ENCODE results near the gene KSR2. TPM values are rescaled to one million over a fixed set of nuclear protein-coding genes. Genes with fewer than 3 reads are reported as not detected.

The KSR2 gene
- total RNA-seq, 1 donor from 2014 or later, result not detected

DNA sequence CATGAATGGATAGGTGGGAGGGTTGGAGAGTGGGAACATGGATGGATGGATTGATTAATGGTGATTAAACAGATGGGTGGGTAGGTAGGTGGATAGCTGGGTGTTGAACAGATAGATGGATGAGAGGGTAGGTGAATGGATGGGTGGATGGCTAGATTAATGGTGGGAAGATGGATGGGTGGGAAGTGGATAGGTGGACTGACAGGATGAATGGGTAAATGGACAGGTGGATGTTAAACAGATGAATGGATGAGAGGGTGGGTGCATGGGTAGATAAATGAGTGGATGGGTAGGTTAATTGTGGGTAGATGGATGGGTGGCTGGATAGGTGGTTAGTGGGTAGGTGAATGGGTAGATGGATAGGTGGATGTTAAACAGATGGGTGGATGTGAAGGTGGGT is 460.3 kb downstream of the KSR2 start:
- ATAC-seq, result no peak

DNA sequence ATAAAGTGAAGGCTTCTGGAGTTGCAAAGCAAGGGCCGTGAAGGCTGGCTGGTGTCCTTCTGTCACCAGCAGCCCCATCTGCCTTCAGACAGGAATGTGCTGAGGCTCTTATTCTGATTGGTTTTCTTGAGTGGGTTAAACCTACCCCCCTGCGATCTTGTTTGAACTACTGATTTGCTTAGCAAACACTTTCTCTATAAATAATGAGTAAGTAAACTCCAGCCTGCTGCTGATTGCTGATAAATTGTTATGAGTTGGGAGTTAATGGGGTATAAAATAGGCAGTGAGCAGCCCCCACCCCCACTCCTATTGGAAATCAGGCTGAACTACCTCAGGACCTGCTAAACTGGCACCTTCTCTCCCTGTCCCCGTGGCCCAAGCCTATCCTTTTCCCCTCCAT is 461.2 kb downstream of the KSR2 start:
- intact Hi-C loops (cut with DNase I), result no loop called here
- ATAC-seq, result no peak
- no peak for DNase-seq (ENCODE audit: missing footprints)

More for the DNA sequence above, 460.3 kb downstream of the KSR2 start:
- no peak for DNase-seq (ENCODE audit: missing footprints)
- intact Hi-C loops (cut with DNase I), result no loop called here

DNA sequence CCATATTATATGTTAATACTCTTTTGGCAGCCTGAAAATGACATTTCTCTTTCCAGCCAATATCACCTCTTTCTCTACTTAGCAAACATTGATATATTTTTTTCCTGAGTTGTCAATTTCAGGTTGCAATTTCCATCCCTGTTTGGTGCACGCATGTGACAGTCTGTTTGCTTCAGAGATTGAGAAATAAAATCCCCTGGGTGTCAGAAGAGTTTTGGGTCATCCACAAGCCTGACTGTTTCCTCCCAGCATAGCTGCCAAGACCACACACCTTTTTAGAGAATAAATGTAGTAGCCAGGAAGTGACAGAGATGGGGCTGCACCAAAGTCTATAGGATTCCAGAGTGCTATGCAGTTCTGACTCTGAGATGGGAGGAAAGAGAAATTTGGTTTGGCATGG is 462.5 kb downstream of the KSR2 start:
- ATAC-seq, result no peak
- no peak for DNase-seq (ENCODE audit: missing footprints)
- intact Hi-C loops (cut with DNase I), result no loop called here

DNA sequence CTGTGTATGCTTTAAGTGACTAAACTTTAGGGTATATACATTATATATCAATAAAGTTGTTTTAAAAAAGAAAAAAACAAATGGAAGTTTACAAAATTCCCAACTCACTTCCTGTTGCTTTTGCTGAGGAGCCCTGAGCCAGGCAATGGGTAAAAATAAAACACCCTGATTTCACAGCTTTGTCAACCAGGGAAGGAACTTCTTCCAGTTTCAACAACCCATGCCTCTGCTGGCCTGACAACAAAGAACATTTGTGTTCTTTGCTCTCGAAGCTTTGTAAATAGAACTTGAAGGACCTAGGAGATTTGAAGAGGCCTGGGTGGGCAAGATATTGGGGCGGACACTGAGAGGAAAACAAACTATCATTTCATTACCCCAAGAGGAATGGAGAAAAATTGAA is 466.2 kb downstream of the KSR2 start:
- DNase-seq (ENCODE audit: missing footprints) (no peak), ATAC-seq (no peak)
- intact Hi-C loops (cut with DNase I), result loop anchor here (5.0 kb wide), 1 partner anchor 60 kb away; no protein-coding TSS in a partner anchor

DNA sequence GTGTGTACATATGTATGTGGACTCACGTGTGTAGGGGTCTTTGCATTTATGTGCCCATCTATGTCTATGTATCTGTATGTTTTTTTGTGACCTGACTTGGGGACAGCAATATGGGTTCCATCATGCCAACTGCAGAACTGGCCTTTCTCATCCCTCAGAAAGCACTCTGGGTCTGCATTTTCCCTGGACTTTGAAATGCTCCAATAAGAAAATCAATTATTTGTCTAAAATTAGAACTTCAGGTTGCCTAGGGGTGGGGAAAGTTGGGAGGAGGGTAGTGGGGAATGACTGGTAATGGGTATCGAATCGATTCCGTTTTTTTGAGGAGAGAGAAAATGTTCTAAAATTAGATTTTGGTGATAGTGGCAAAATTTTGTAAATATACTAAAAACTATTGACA is 466.6 kb downstream of the KSR2 start:
- DNase-seq (ENCODE audit: missing footprints) (no peak), ATAC-seq (no peak)
- intact Hi-C loops (cut with DNase I), result loop anchor here (5.0 kb wide), 1 partner anchor 60 kb away; no protein-coding TSS in a partner anchor

DNA sequence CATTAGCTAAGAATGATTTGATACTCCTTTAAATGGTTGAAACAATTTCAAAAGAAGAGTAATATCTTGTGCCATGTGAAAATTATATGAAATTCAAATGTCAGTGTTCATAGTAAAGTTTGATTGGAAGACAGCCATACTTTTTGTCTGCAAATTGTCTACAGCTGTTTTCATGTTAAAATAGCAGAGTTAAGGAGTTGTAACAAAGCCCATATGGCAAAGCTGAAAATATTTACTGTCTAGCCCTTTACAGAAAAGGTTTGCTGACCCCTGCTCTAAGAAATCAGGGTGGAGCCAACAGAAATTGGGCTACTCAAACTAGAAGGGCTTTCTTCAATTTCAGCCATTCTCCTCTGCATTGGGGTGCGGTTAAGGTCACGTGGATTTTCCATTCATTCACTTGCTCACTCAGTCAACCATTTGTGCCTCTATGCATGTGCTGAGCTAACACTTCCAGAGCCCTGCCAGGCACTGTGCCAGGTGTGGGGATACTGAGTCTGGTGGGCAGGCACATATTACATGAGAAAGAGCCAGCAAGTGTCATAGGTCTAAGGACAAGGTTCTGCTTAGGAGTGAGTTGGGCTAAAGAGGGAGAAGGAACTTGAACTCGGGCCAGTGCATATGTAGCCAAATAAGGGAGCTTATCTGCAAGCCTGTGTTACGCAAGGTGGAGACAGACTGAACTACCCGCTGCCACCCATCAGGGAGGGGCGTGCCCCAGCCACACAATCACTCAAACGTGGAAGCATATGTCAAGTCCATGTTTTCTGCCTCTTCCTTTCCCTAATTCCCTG is 467.5 kb downstream of the KSR2 start:
- peak; percentile 66 for DNase-seq (ENCODE audit: missing footprints)
- intact Hi-C loops (cut with DNase I), result loop anchor here (2.0 to 5.0 kb wide), 2 partner anchors 14 to 59 kb away; no protein-coding TSS in a partner anchor
- ATAC-seq, result peak; percentile 93

DNA sequence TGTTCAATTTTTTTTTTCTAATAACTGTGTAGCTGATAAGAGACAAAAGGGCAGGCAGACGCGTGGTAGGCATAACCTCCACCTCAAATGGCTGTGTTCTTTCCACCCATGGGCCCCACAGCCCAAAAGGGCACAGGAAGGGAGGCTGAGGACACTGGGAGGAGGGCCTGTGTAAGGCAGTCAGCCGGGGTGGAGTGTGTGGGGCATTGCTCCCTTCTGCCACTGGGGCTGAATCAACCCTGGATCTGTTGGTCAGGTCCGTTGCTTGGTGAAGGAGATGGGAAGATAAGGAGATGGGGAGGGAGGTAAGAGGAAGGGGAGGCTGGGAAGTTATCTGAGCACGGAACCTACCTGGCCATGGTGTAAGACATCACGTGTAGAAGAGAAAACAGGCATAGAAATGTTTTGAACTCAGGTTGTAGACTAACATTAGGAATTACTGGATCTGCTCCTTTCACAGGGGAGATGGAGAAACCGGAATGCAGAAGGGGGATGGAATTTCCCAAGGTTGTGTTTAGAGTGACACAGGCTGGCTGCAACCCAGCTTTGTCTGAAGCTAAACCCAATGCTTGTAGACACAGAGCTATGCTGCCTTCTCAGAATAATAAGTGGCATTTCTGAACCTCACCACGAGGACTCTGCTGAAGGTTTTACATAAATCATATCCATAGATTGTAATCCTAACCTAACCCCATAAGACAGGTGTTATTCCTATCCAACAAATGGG is 468.9 kb downstream of the KSR2 start:
- DNase-seq (ENCODE audit: missing footprints), result no peak
- ATAC-seq, result no peak
- intact Hi-C loops (cut with DNase I), result loop anchor here (2.0 to 5.0 kb wide), 2 partner anchors 15 to 58 kb away; no protein-coding TSS in a partner anchor

DNA sequence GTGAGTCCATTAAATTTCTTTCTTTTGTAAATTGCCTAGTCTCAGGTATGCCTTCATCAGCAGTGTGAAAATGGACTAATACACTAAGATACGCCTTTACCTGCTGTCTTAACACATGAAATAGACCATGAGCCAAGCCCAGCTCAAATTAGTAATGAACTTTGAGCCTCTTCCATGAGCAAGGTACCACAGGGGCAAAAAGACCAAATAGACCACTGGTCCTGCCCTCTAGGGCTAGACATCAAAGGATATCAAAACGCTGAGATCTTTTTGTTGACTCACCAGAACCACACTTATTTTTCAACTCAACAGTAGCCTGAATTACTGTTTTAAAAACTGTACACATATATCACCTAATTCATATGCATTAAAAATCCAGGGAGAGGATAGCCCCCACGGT is 469.9 kb downstream of the KSR2 start:
- no peak for DNase-seq (ENCODE audit: missing footprints)
- intact Hi-C loops (cut with DNase I), result no loop called here
- ATAC-seq, result no peak

DNA sequence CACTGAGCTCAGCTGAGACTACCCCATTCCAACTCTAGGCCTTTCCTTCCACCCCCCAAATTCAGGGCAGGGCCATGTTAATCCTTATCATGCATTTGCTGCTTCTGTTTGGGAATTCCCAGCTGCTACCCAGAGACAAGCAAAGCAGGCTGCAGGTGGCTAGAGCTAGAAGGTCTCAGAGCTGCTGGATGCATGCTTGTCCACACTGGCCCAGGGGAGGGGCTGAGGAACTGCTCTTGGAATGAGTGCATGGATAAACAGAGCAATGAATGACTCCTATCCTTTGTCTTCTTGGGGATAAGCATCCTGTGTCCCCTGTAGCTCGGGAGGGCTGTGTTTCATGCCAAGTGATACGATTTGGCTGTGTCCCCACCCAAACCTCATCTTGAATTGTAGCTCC is 470.5 kb downstream of the KSR2 start:
- no peak for DNase-seq (ENCODE audit: missing footprints)
- intact Hi-C loops (cut with DNase I), result no loop called here
- ATAC-seq, result no peak

DNA sequence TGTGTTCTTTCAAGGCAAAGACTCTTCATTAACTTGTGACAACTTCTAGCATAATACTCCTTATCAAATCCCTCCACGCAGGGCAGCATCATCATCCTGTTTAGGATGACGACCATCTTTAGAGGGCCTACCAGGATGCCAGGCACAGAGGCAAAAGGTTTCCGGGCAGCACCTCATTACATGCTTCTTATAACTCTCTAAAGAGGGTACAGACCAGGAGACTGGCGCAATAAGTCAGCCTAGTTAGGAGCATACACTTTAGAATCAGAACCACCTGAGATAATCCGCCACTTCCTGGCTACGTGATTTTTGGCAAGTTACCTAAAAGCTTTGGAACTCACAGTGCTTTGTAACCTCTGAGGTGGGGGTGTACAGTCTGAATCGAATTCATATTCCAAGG is 471.4 kb downstream of the KSR2 start:
- intact Hi-C loops (cut with DNase I), result no loop called here
- no peak for ATAC-seq
- DNase-seq (ENCODE audit: missing footprints), result no peak

DNA sequence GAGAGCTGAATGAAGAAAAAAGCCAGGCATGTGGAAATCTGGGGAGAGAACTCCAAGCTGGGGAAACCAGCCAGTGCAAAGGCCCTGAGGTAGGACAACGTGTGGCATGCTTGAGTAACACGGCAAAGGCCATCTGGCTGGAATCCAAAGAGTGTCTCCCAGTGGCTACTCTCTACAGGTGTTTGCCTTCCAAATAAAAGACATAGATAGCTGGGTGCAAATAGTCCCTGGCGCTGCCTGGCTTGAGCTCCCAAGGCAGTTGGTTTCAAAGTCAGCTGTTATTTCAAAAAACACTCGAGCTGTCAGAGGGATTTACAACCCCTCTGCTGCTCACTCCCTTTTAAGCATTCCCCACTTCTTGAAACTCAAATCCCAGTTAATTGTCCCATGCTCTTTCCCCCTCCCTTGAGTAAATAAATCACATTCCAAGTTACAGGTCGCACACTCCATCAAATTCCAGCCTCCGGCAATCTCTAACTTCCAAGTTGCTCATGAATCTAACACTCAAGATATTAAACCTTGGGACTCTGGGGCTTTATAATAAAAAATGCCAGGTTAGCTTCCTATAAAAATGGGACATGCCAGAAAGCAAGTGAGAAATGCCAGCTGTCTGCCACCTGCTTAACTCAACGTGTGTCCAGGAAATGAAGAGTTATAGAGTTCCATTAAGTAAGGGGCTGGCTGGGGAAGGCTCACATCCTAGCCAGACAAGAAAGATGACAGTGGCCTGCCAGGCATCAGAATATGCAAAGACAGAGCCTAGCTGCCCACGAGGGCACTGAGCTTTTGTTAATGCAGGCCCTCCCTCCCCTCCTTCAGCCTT is 473.7 kb downstream of the KSR2 start:
- intact Hi-C loops (cut with DNase I), result no loop called here
- DNase-seq (ENCODE audit: missing footprints) (no peak), ATAC-seq (no peak)

DNA sequence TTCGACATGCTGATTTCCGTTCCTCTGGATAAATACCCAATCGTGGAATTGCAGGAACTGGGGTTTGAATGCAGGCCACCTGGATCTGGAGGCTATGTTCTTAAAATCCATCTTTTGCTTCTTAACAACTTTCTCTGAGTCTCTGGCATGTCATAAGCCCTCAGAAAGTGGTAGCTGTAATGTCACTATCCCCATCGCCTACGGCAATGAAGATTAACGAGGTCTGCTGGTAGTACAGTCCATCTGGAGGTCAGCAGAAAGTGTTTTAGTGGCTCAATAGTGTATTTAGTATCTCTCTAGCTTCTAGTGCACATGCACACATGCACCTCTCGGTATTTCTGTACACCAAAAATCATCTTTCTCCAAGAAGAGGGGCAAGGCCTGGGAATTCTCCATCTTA is 477.1 kb downstream of the KSR2 start:
- no peak for DNase-seq (ENCODE audit: missing footprints)
- intact Hi-C loops (cut with DNase I), result no loop called here

DNA sequence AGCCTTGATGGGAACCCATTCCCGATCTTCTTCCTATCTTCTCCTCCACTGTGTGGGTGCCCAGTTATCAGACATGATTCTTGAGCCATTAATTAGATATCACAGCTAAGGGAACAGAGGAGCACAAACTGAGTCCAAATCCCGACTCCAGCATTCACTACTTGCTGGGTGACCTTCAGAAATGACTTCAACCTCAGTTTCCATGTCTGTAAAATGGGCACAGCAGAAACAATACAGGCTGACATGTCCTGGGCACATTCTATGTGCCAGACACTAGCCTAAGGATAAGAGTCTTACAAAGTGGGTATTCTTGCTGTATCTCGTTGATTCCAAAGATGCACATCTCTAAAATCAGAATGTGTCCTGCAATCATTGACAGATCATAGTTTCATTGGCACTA is 478.7 kb downstream of the KSR2 start:
- intact Hi-C loops (cut with DNase I), result no loop called here
- no peak for ATAC-seq
- DNase-seq (ENCODE audit: missing footprints), result no peak

More for the DNA sequence above, 477.1 kb downstream of the KSR2 start:
- ATAC-seq, result no peak

DNA sequence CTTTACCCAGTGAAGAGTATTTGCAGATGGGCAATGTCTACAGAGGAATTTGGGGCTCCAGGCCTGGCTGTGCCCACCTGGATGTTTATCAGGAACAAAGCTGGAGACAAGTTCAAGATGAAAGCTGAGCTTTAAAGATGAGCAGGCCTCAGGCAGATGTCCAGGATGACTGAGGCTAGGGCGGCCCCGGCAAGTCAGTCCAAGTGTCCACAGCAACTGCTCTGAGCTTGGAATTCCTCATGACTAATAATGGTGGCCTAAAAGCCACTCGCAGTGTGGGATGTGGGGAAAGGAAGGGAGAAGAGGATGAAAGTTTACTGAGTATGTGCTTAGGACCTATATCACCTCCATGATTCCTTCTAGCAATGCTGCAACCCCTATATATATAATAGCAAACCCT is 479.1 kb downstream of the KSR2 start:
- intact Hi-C loops (cut with DNase I), result no loop called here
- ATAC-seq (no peak), DNase-seq (ENCODE audit: missing footprints) (no peak)

DNA sequence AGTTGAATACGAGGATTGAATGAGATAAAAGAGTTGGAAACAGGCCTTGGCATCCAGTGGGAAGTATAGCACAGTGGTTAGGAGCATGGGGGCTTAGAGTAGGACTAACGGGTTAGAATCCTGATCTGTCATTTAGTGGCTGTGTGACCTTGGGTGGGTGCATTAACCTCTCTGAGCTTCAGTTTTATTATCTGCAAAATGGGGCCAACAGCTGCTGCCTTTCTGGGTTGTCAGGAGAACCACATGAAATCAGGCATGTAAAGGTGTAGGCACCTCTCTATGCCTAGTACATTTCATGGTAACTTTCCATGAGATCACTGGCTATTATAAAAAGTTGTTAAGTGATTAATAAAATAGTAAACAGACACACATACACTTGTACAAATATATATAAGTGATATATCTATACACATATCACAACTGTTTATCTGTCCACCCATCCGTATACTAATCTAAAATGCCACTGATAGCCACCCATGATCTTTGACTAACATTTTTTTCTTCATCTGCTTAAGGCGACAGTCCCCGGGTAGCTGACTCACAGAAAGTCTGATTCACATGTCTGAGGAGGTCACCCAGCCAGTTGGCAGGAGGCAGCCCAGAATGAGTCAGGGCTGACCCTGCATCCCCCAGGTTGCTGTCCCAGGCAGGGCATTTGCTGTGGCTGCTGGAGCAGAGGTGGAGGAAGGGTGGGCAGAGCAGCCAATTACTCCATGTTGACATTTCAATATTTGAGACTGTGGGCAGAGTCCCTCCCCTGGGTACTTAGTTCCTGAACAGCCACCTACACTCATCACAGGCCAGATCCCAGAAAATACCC is 481.7 kb downstream of the KSR2 start:
- intact Hi-C loops (cut with DNase I), result no loop called here
- DNase-seq (ENCODE audit: missing footprints) (no peak), ATAC-seq (no peak)

DNA sequence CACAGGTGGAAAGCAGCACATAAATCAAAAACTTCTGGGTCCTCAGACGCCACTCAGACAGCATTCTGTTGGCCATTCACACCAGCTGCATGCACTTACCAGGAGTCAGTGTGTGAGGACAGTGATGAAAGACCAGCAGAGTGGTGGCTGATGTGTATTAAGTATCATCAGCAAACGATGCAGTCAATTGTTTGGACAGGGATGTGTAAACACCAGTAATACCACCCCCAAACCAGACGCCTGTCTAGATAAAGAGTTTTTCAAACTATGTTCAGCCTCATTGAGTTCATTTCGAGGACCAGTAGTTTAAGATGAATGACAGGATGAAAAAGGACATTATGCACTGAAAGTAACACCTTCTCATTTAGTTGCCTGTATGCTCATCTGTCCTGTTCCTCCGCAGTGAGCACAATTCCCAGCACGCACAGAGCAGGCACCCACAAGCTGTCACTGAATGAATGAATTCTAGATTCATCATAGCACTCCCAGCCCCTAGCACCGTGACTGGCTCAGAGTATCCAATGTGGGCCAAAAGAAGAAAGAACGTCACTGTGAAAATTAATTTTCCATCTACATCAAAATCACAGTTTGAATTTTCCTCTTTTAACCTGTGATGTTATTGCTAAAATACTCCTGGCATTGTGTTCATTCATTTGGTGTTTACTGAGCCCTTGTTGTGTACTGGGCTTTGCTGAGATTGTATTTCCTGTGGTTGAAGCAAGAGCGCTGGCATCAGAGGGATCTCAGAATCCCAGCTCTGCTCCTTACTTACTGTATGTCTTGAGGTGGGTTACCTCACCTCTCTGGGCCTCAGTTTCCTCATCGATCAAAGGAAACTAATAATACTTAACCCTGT is 482.6 kb downstream of the KSR2 start:
- intact Hi-C loops (cut with DNase I), result no loop called here
- ATAC-seq (no peak), DNase-seq (ENCODE audit: missing footprints) (no peak)

DNA sequence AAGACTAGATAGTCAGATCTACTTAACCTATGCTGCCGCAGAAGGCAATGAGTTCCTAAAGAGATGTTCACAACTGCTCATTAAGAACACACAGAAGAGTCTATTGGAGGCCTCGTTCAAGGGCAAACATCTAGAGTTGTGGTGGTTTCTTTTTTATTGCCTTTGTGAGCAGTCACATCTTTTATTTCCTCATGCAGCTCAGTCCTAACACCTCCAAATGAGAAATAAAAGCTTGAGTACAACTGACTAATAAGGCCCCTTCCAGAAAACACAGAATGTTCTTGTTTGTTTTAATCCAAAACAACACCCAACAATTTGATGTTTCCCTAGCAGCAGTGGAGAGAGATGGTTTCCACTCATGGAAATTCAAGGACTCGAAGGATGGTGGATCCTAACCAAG is 483.9 kb downstream of the KSR2 start:
- ATAC-seq (no peak), DNase-seq (ENCODE audit: missing footprints) (no peak)
- intact Hi-C loops (cut with DNase I), result no loop called here

DNA sequence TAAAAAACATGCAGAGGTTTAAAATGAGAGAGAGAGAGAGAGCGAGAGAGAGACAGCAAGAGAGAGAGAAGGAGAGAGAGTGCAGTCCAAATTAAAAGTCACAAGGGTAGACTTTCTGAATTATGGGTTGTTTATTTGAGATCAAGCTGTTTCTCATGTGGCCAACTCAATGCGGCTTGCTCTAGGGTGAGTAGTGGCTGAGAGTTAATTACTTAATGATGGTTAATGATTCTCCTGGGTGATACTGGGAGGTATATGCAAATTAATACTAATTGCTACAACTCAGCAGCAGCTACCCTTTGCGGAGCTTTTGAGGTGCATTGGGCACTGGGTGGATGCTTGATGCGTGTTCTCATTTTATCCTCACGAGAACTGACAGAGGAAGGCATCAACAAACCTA is 485.3 kb downstream of the KSR2 start:
- intact Hi-C loops (cut with DNase I), result no loop called here
- ATAC-seq (no peak), DNase-seq (ENCODE audit: missing footprints) (no peak)

All from Right ventricle myocardium inferior (tissue), 1 donor.